ENCODE measurements around the gene ZNF175. TPM values are rescaled to one million over a fixed set of nuclear protein-coding genes. Genes with fewer than 3 reads are reported as not detected.

The ZNF175 gene
- total and polyA plus RNA-seq, 9 donors, result 6.5 to 9.7 (median 7.6) TPM

GRCh38 chr19:51549533-51550324 lies 21.4 kb upstream of the ZNF175 start:
- Histone ChIP-seq H3K4me1 (ENCODE audit: control insufficient read depth, insufficient read depth, low read length) (no peaks in the 10 kb centered on the region), H3K27me3 (ENCODE audit: control insufficient read depth, insufficient read depth, low read length) (no peaks in the 10 kb centered on the region), H3K9me3 (replicated peaks; ENCODE audit: control insufficient read depth, low read depth, low read length) (no peaks in the 10 kb centered on the region), H3K27ac (ENCODE audit: low read length) (no peak overlapping the region), H3K36me3 (ENCODE audit: control insufficient read depth, insufficient read depth, low read length) (no peaks in the 10 kb centered on the region), H3K4me3 (ENCODE audit: low read length) (no peak overlapping the region)
- WGBS (ENCODE audit: insufficient coverage), result 70% methylated on average over 8 of the region's 8 CpGs
- DNase-seq, result no peak

- Histone ChIP-seq H3K9me3 (replicated peaks; ENCODE audit: control insufficient read depth, low read depth, low read length) (no peaks in the 10 kb centered on the region), H3K27me3 (ENCODE audit: control insufficient read depth, insufficient read depth, low read length) (no peaks in the 10 kb centered on the region), H3K36me3 (ENCODE audit: control insufficient read depth, insufficient read depth, low read length) (no peaks in the 10 kb centered on the region), H3K4me3 (ENCODE audit: low read length) (no peak overlapping the region), H3K27ac (ENCODE audit: low read length) (no peak overlapping the region), H3K4me1 (ENCODE audit: control insufficient read depth, insufficient read depth, low read length) (no peaks in the 10 kb centered on the region)
- DNase-seq, result no peak
- 69% methylated on average over 15 of the region's 20 CpGs for WGBS (ENCODE audit: insufficient coverage)
Measured at GRCh38 chr19:51550848-51551672, 20.0 kb upstream of the ZNF175 start.

- 49% methylated on average over 2 of the region's 3 CpGs for WGBS (ENCODE audit: insufficient coverage)
- Histone ChIP-seq H3K27ac (ENCODE audit: low read length) (no peak overlapping the region), H3K9me3 (replicated peaks; ENCODE audit: control insufficient read depth, low read depth, low read length) (no peaks in the 10 kb centered on the region), H3K4me3 (ENCODE audit: low read length) (no peak overlapping the region), H3K4me1 (ENCODE audit: control insufficient read depth, insufficient read depth, low read length) (no peaks in the 10 kb centered on the region), H3K36me3 (ENCODE audit: control insufficient read depth, insufficient read depth, low read length) (no peaks in the 10 kb centered on the region), H3K27me3 (ENCODE audit: control insufficient read depth, insufficient read depth, low read length) (no peaks in the 10 kb centered on the region)
- no peak for DNase-seq
Measured at GRCh38 chr19:51551673-51552432, 19.2 kb upstream of the ZNF175 start.

- no CpG with 5 or more reads among the region's 1 CpG for WGBS (ENCODE audit: insufficient coverage)
- H3K36me3 ChIP-seq (ENCODE audit: control insufficient read depth, insufficient read depth, low read length), result no peaks in the 10 kb centered on the region
- no peak overlapping the region for H3K27ac ChIP-seq (ENCODE audit: low read length)
- no peaks in the 10 kb centered on the region for H3K4me1 ChIP-seq (ENCODE audit: control insufficient read depth, insufficient read depth, low read length)
- no peaks in the 10 kb centered on the region for H3K27me3 ChIP-seq (ENCODE audit: control insufficient read depth, insufficient read depth, low read length)
- H3K9me3 ChIP-seq (replicated peaks; ENCODE audit: control insufficient read depth, low read depth, low read length), result no peaks in the 10 kb centered on the region
- no peak for DNase-seq
- H3K4me3 ChIP-seq (ENCODE audit: low read length), result no peak overlapping the region
Measured at GRCh38 chr19:51552608-51552995, 18.5 kb upstream of the ZNF175 start.

- Histone ChIP-seq H3K4me3 (ENCODE audit: low read length) (no peak overlapping the region), H3K27me3 (ENCODE audit: control insufficient read depth, insufficient read depth, low read length) (no peaks in the 10 kb centered on the region), H3K4me1 (ENCODE audit: control insufficient read depth, insufficient read depth, low read length) (no peaks in the 10 kb centered on the region), H3K27ac (ENCODE audit: low read length) (no peak overlapping the region), H3K9me3 (replicated peaks; ENCODE audit: control insufficient read depth, low read depth, low read length) (no peaks in the 10 kb centered on the region), H3K36me3 (ENCODE audit: control insufficient read depth, insufficient read depth, low read length) (no peaks in the 10 kb centered on the region)
- peak; percentile 83 for DNase-seq
- WGBS (ENCODE audit: insufficient coverage), result 3% methylated on average over 9 of the region's 20 CpGs
Measured at GRCh38 chr19:51552996-51553725, 17.9 kb upstream of the ZNF175 start.

- H3K27ac ChIP-seq (ENCODE audit: low read length), result no peak overlapping the region
- H3K4me1 ChIP-seq (ENCODE audit: control insufficient read depth, insufficient read depth, low read length), result no peaks in the 10 kb centered on the region
- H3K4me3 ChIP-seq (ENCODE audit: low read length), result no peak overlapping the region
- DNase-seq, result no peak
- no peaks in the 10 kb centered on the region for H3K9me3 ChIP-seq (replicated peaks; ENCODE audit: control insufficient read depth, low read depth, low read length)
- no peaks in the 10 kb centered on the region for H3K36me3 ChIP-seq (ENCODE audit: control insufficient read depth, insufficient read depth, low read length)
- no CpG with 5 or more reads among the region's 1 CpG for WGBS (ENCODE audit: insufficient coverage)
- H3K27me3 ChIP-seq (ENCODE audit: control insufficient read depth, insufficient read depth, low read length), result peaks cover 2% of the 10 kb centered on the region
Measured at GRCh38 chr19:51559240-51559639, 11.8 kb upstream of the ZNF175 start.

- Histone ChIP-seq H3K4me3 (ENCODE audit: low read length) (no peak overlapping the region), H3K27me3 (ENCODE audit: control insufficient read depth, insufficient read depth, low read length) (peaks cover 8% of the 10 kb centered on the region), H3K9me3 (replicated peaks; ENCODE audit: control insufficient read depth, low read depth, low read length) (no peaks in the 10 kb centered on the region), H3K4me1 (ENCODE audit: control insufficient read depth, insufficient read depth, low read length) (no peaks in the 10 kb centered on the region), H3K27ac (ENCODE audit: low read length) (no peak overlapping the region), H3K36me3 (ENCODE audit: control insufficient read depth, insufficient read depth, low read length) (no peaks in the 10 kb centered on the region)
- 0% methylated on average over 2 of the region's 4 CpGs for WGBS (ENCODE audit: insufficient coverage)
- no peak for DNase-seq
Measured at GRCh38 chr19:51560339-51560738, 10.7 kb upstream of the ZNF175 start.

GRCh38 chr19:51564791-51565190 lies 6.3 kb upstream of the ZNF175 start:
- WGBS (ENCODE audit: insufficient coverage), result 25% methylated on average over 3 of the region's 6 CpGs
- peaks cover 12% of the 10 kb centered on the region for H3K27me3 ChIP-seq (ENCODE audit: control insufficient read depth, insufficient read depth, low read length)
- no peaks in the 10 kb centered on the region for H3K4me1 ChIP-seq (ENCODE audit: control insufficient read depth, insufficient read depth, low read length)
- DNase-seq, result no peak
- H3K36me3 ChIP-seq (ENCODE audit: control insufficient read depth, insufficient read depth, low read length), result no peaks in the 10 kb centered on the region
- H3K4me3 ChIP-seq (ENCODE audit: low read length), result no peak overlapping the region
- no peak overlapping the region for H3K27ac ChIP-seq (ENCODE audit: low read length)
- no peaks in the 10 kb centered on the region for H3K9me3 ChIP-seq (replicated peaks; ENCODE audit: control insufficient read depth, low read depth, low read length)

GRCh38 chr19:51565583-51565982 lies 5.5 kb upstream of the ZNF175 start:
- Histone ChIP-seq H3K36me3 (ENCODE audit: control insufficient read depth, insufficient read depth, low read length) (no peaks in the 10 kb centered on the region), H3K4me3 (ENCODE audit: low read length) (no peak overlapping the region), H3K9me3 (replicated peaks; ENCODE audit: control insufficient read depth, low read depth, low read length) (no peaks in the 10 kb centered on the region), H3K27me3 (ENCODE audit: control insufficient read depth, insufficient read depth, low read length) (peaks cover 12% of the 10 kb centered on the region), H3K4me1 (ENCODE audit: control insufficient read depth, insufficient read depth, low read length) (no peaks in the 10 kb centered on the region), H3K27ac (ENCODE audit: low read length) (no peak overlapping the region)
- no peak for DNase-seq
- 53% methylated on average over 2 of the region's 4 CpGs for WGBS (ENCODE audit: insufficient coverage)
